GM23248 (cell line): ENCODE measurements around the gene MPP3.

Experiments
- EZH2 ChIP-seq: fragments of 200-600 bp; sonication (generic); IDR thresholded peaks from 2 replicates; pipeline ENCODE4 v1.6.1; 2018; ENCODE audit warnings: antibody characterized with exemption, mild to moderate bottlenecking; ENCODE audit not compliant: insufficient read depth, poor library complexity, severe bottlenecking
- EZH2phosphoT487 ChIP-seq: fragments of 200-600 bp; sonication (generic); IDR thresholded peaks from 2 replicates; pipeline ENCODE4 v1.6.1; 2018; ENCODE audit warnings: antibody characterized with exemption, moderate library complexity, mild to moderate bottlenecking, low read depth; ENCODE audit not compliant: insufficient read depth

DNA sequence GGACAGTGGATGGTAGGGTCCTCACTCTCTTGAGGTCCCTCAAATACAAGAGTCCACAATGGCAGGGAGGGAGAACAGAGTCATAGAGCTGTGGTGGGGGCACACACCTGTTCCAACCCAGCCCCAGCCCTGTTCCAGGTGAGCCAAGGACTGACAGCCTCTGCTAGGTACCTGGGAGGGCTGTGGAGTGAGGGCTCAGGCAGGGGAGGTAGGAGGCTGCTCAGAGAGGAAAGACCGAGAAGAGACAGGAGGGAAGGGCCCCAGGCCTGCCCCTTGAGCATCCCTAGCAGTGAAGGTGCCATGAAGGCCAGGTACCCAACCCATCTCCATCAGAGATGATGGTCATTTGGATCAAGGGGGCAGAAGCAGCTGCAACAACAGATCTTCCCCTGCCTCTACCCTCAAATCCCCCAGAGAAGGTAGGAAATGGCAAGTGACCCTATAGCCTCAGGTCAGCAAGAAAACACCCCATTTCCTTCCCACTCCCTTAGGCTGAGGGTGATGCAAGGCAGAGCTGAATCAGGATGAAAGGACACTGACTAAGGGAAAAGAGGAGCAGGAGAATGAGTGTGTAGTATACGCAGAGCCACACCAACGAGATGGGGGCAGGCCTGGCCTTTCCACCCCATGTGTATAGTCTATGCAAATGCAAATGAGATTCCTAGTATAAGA, 42.7 kb upstream of the MPP3 start:
- TF ChIP-seq EZH2phosphoT487 (no peak), EZH2 (no peak)
